Subcutaneous abdominal adipose tissue (tissue), 5 donors: ENCODE measurements around the gene CYRIA.

Experiments
- H3K27ac ChIP-seq: one replicate; pipeline ENCODE4 v1.7.0; 2013; ENCODE audit warnings: low read depth, mild to moderate bottlenecking, inconsistent platforms, low read length, moderate library complexity
- H3K27me3 ChIP-seq, 5 donors: one replicate each; pipeline ENCODE4 v1.7.0; 2013; ENCODE audit warnings: low read length in 5 of 5, inconsistent platforms in 1 of 5; ENCODE audit not compliant: control insufficient read depth in 5 of 5, insufficient read depth in 4 of 5
- H3K36me3 ChIP-seq, 5 donors: one replicate each; pipeline ENCODE4 v1.7.0; 2013; ENCODE audit warnings: low read length in 5 of 5; ENCODE audit not compliant: control insufficient read depth in 5 of 5, insufficient read depth in 5 of 5
- H3K4me1 ChIP-seq, 5 donors: one replicate each; pipeline ENCODE4 v1.7.0; 2013; ENCODE audit warnings: low read length in 5 of 5, mild to moderate bottlenecking in 3 of 5, moderate library complexity in 1 of 5; ENCODE audit not compliant: control insufficient read depth in 5 of 5, insufficient read depth in 5 of 5
- H3K4me3 ChIP-seq, 5 donors: one replicate each; pipeline ENCODE4 v1.7.0; 2013; ENCODE audit warnings: low read length in 5 of 5, low read depth in 1 of 5
- H3K9ac ChIP-seq, 5 donors: one replicate each; pipeline ENCODE4 v1.7.0; 2013; ENCODE audit warnings: low read length in 5 of 5, mild to moderate bottlenecking in 4 of 5, moderate library complexity in 3 of 5
- H3K9me3 ChIP-seq, 5 donors: one replicate each; pipeline ENCODE4 v1.7.0; 2013; ENCODE audit warnings: low read length in 5 of 5; ENCODE audit not compliant: control insufficient read depth in 5 of 5
- donor health status: healthy.
- donor health status: healthy.
- donor health status: healthy.
- donor health status: healthy.
- donor health status: healthy.

Gene CYRIA

GRCh38 chr2:16665748-16666448 is at the start of gene CYRIA:
Gene CYRIA, minus strand, starts transcription at chr2:16665834. Its CDS starts 77,715 bp downstream, at chr2:16588119.
- H3K27me3 ChIP-seq = no peaks in the 10 kb centered on the region

GRCh38 chr2:16713011-16713423 is 47.4 kb upstream of the CYRIA start:
- H3K27ac ChIP-seq = no peak overlapping the region
- H3K4me3 ChIP-seq = no peak overlapping the region
- H3K9me3 ChIP-seq = no peaks in the 10 kb centered on the region
- peaks cover 0 to 6% (median 0%) of the 10 kb centered on the region in 5 donors for H3K4me1 ChIP-seq
- H3K36me3 ChIP-seq = no peaks in the 10 kb centered on the region
- no peak overlapping the region for H3K9ac ChIP-seq
- no peaks in the 10 kb centered on the region for H3K27me3 ChIP-seq

More at GRCh38 chr2:16665748-16666448, at the start of gene CYRIA:
- Histone ChIP-seq H3K4me1 (peaks cover 12 to 61% (median 50%) of the 10 kb centered on the region in 5 donors), H3K9me3 (no peaks in the 10 kb centered on the region), H3K36me3 (no peaks in the 10 kb centered on the region), H3K27ac (peak within 1 kb of the TSS; percentile 91), H3K4me3 (peak within 1 kb of the TSS; percentile 83 to 93 (median 88)), H3K9ac (peak within 1 kb of the TSS; percentile 62 to 85 (median 77))

GRCh38 chr2:16709769-16710168 is 44.1 kb upstream of the CYRIA start:
- Histone ChIP-seq H3K27ac (no peak overlapping the region), H3K4me3 (no peak overlapping the region), H3K9me3 (no peaks in the 10 kb centered on the region), H3K9ac (no peak overlapping the region), H3K27me3 (no peaks in the 10 kb centered on the region), H3K4me1 (no peaks in the 10 kb centered on the region), H3K36me3 (no peaks in the 10 kb centered on the region)

- Histone ChIP-seq H3K27ac (no peak overlapping the region), H3K9ac (no peak overlapping the region), H3K9me3 (no peaks in the 10 kb centered on the region), H3K4me1 (no peaks in the 10 kb centered on the region), H3K27me3 (no peaks in the 10 kb centered on the region), H3K4me3 (no peak overlapping the region), H3K36me3 (no peaks in the 10 kb centered on the region)
Observed at GRCh38 chr2:16708173-16708572, 42.5 kb upstream of the CYRIA start.

GRCh38 chr2:16707014-16707623 is 41.5 kb upstream of the CYRIA start:
- Histone ChIP-seq H3K9ac (no peak overlapping the region), H3K9me3 (no peaks in the 10 kb centered on the region), H3K4me3 (no peak overlapping the region), H3K4me1 (no peaks in the 10 kb centered on the region), H3K36me3 (no peaks in the 10 kb centered on the region), H3K27ac (no peak overlapping the region), H3K27me3 (no peaks in the 10 kb centered on the region)

GRCh38 chr2:16700551-16701259 is 35.1 kb upstream of the CYRIA start:
- Histone ChIP-seq H3K27ac (no peak overlapping the region), H3K4me1 (no peaks in the 10 kb centered on the region), H3K9me3 (no peaks in the 10 kb centered on the region), H3K36me3 (no peaks in the 10 kb centered on the region), H3K4me3 (no peak overlapping the region), H3K27me3 (no peaks in the 10 kb centered on the region), H3K9ac (no peak overlapping the region)

- H3K36me3 ChIP-seq = no peaks in the 10 kb centered on the region
- no peak overlapping the region for H3K9ac ChIP-seq
- H3K4me1 ChIP-seq = no peaks in the 10 kb centered on the region
- H3K27ac ChIP-seq = no peak overlapping the region
- no peaks in the 10 kb centered on the region for H3K9me3 ChIP-seq
- H3K27me3 ChIP-seq = no peaks in the 10 kb centered on the region
- H3K4me3 ChIP-seq = no peak overlapping the region
Observed at GRCh38 chr2:16693854-16694253, 28.2 kb upstream of the CYRIA start.

GRCh38 chr2:16691261-16691660 is 25.6 kb upstream of the CYRIA start:
- no peak overlapping the region for H3K27ac ChIP-seq
- H3K36me3 ChIP-seq = no peaks in the 10 kb centered on the region
- H3K4me1 ChIP-seq = no peaks in the 10 kb centered on the region
- H3K4me3 ChIP-seq = no peak overlapping the region
- H3K27me3 ChIP-seq = no peaks in the 10 kb centered on the region
- no peak overlapping the region for H3K9ac ChIP-seq
- H3K9me3 ChIP-seq = no peaks in the 10 kb centered on the region

GRCh38 chr2:16687955-16688354 is 22.3 kb upstream of the CYRIA start:
- no peak overlapping the region for H3K4me3 ChIP-seq

GRCh38 chr2:16687222-16687621 is 21.6 kb upstream of the CYRIA start:
- H3K9me3 ChIP-seq = no peaks in the 10 kb centered on the region

More at GRCh38 chr2:16687955-16688354, 22.3 kb upstream of the CYRIA start:
- no peak overlapping the region for H3K27ac ChIP-seq
- H3K9me3 ChIP-seq = no peaks in the 10 kb centered on the region
- no peak overlapping the region for H3K9ac ChIP-seq
- H3K4me1 ChIP-seq = peaks cover 0 to 2% (median 0%) of the 10 kb centered on the region in 5 donors
- no peaks in the 10 kb centered on the region for H3K27me3 ChIP-seq
- no peaks in the 10 kb centered on the region for H3K36me3 ChIP-seq

More at GRCh38 chr2:16687222-16687621, 21.6 kb upstream of the CYRIA start:
- Histone ChIP-seq H3K27ac (no peak overlapping the region), H3K36me3 (no peaks in the 10 kb centered on the region), H3K27me3 (no peaks in the 10 kb centered on the region), H3K4me3 (no peak overlapping the region), H3K4me1 (peaks cover 0 to 9% (median 0%) of the 10 kb centered on the region in 5 donors), H3K9ac (no peak overlapping the region)
